ENCODE data around the gene TMC1. TPM values are rescaled to one million over a fixed set of nuclear protein-coding genes. Genes with fewer than 3 reads are reported as not detected.
"Not testable (repeated sequence)": the region's sequence is repeated elsewhere in the genome, so short reads cannot be mapped to it uniquely, and the experiment has no call there.

The TMC1 gene
- total RNA-seq, 2 donors from 2014 or later: 0.29 to 0.42 TPM

- peaks cover 18% of the 10 kb centered on the region for H3K4me1 ChIP-seq
- TF ChIP-seq CTCF (IDR thresholded peaks at IDR 0.05): no peak
Observed at GRCh38 chr9:72477930-72478518, 43.4 kb upstream of the TMC1 start.

DNA sequence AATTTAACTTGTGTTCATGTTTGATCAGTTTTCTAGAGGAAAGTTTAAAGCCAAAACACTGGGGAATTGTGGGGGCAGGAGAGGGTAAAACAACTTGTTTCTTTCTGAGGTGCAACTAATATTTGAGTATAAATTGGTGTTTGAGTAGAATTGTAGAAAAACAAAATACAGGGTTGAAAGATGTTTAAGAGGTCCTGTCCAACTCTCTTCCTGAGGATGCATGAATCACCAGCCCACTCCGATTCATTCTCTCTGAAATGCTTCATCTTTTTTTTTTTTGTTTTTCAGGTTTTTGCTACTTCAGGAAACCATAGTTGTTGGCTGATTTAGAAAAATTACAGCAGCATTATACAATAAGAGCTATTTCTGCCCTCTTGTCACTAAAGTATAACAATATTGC lies 42.4 kb upstream of the TMC1 start:
- H3K4me3 ChIP-seq: no peak overlapping the region
- peaks cover 11% of the 10 kb centered on the region for H3K4me1 ChIP-seq
- H3K27me3 ChIP-seq: no peaks in the 10 kb centered on the region
- peak overlapping the region; percentile 67 for H3K27ac ChIP-seq
- no peak for TF ChIP-seq CTCF (IDR thresholded peaks at IDR 0.05)
- H3K36me3 ChIP-seq: no peaks in the 10 kb centered on the region
- no peak for DNase-seq
- H3K9ac ChIP-seq (ENCODE audit: low read depth in 2 of 2, low read length in 2 of 2): no peak overlapping the region
- H3K9me3 ChIP-seq: no peaks in the 10 kb centered on the region
- intact Hi-C loops (cut with DNase I): loop anchor here (10.0 kb wide), 2 partner anchors 116 to 184 kb away; no protein-coding TSS in a partner anchor

More at GRCh38 chr9:72477930-72478518, 43.4 kb upstream of the TMC1 start:
- H3K27me3 ChIP-seq: no peaks in the 10 kb centered on the region
- intact Hi-C loops (cut with DNase I): loop anchor here (10.0 kb wide), 2 partner anchors 117 to 183 kb away; no protein-coding TSS in a partner anchor
- peak; percentile 64 for DNase-seq
- H3K9ac ChIP-seq (ENCODE audit: low read depth in 2 of 2, low read length in 2 of 2): no peak overlapping the region
- H3K27ac ChIP-seq: peak overlapping the region; percentile 67
- no peak overlapping the region for H3K4me3 ChIP-seq
- H3K36me3 ChIP-seq: no peaks in the 10 kb centered on the region
- no peaks in the 10 kb centered on the region for H3K9me3 ChIP-seq

DNA sequence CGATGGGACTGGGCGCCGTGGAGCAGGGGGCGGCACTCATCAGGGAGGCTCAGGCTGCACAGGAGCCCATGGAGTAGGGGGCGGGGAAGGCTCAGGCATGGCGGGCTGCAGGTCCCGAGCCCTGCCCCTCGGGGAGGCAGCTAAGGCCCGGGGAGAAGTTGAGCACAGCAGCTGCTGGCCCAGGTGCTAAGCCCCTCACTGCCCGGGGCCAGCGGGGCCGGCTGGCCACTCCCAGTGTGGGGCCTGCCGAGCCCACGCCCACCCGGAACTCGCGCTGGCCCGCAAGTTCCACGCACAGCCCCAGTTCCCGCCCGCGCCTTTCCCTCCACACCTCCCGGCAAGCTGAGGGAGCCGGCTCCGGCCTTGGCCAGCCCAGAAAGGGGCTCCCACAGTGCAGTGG lies 41.1 kb upstream of the TMC1 start:
- H3K27ac ChIP-seq; intact Hi-C loops (cut with DNase I); H3K4me3 ChIP-seq; DNase-seq; H3K27me3 ChIP-seq; H3K36me3 ChIP-seq; H3K9ac ChIP-seq (ENCODE audit: low read depth in 2 of 2, low read length in 2 of 2); H3K9me3 ChIP-seq: not testable (repeated sequence)
- H3K4me1 ChIP-seq: peaks cover 11% of the 10 kb centered on the region

GRCh38 chr9:72480921-72481320 lies 40.5 kb upstream of the TMC1 start:
- no peak for TF ChIP-seq CTCF (IDR thresholded peaks at IDR 0.05)
- H3K36me3 ChIP-seq: no peaks in the 10 kb centered on the region
- H3K9me3 ChIP-seq: no peaks in the 10 kb centered on the region
- no peak overlapping the region for H3K4me3 ChIP-seq
- H3K27me3 ChIP-seq: no peaks in the 10 kb centered on the region
- intact Hi-C loops (cut with DNase I): no loop called here
- no peak for DNase-seq
- no peak overlapping the region for H3K9ac ChIP-seq (ENCODE audit: low read depth in 2 of 2, low read length in 2 of 2)
- peaks cover 11% of the 10 kb centered on the region for H3K4me1 ChIP-seq
- H3K27ac ChIP-seq: no peak overlapping the region

DNA sequence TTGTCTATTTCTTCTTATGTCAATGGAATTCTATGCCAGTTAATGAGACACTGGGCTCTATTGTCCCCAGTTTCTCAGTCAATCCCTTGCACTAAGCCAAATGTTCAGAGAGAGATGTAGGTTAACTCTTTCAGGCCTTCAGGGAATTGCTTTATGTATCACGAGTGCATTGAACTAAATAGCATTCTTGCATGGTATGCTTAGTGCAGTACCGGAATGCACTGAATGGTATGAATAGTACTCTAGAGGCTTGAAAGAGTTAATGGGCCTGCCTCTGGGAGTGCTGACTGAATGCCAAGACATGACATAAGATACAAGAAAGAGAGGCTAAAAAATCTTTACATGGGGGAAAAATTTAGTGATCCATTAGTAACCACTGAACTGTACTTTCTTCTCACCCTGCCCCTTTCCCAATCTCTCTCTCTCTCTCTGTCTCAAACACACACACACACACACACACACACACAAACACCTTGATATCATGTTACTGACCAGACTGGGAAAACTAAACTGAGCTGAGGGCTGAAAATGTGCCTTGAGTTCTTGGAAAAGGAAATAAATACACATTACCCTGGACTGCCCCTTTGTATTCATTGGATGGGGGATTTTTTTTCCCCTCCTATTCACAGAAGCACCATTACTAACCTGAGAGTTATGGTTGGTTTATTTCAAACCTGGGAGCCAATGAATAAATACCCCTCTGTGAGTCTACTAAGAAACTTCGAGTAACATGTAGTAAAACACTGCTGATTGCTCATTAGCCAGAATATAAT lies 35.4 kb upstream of the TMC1 start:
- Histone ChIP-seq H3K27ac (no peak overlapping the region), H3K4me3 (no peak overlapping the region), H3K4me1 (no peaks in the 10 kb centered on the region), H3K36me3 (no peaks in the 10 kb centered on the region), H3K9ac (ENCODE audit: low read depth in 2 of 2, low read length in 2 of 2) (no peak overlapping the region), H3K27me3 (no peaks in the 10 kb centered on the region), H3K9me3 (no peaks in the 10 kb centered on the region)
- DNase-seq: no peak
- intact Hi-C loops (cut with DNase I): no loop called here
- no peak for TF ChIP-seq CTCF (IDR thresholded peaks at IDR 0.05)

DNA sequence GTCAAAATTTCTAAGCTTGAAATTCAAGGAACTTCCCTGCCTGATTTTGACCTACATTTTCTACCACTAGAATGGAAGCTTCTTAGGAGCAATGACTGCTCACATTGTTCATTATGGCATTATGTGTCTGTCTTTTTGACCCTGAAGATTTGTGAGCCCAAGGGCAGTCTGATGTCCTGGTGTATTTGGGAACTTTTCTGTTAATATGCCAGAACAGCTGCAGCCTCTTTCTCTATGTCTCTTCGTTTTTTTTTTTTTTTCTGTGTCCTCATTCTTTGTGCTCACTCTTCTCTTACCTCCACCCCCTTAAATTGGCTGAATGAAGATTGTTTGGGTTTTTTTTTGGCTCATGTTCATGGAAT lies 34.8 kb upstream of the TMC1 start:
- intact Hi-C loops (cut with DNase I): no loop called here
- no peak for DNase-seq
- TF ChIP-seq CTCF (IDR thresholded peaks at IDR 0.05): no peak
- H3K4me1 ChIP-seq: no peaks in the 10 kb centered on the region
- no peaks in the 10 kb centered on the region for H3K36me3 ChIP-seq
- no peaks in the 10 kb centered on the region for H3K27me3 ChIP-seq
- no peak overlapping the region for H3K9ac ChIP-seq (ENCODE audit: low read depth in 2 of 2, low read length in 2 of 2)
- H3K9me3 ChIP-seq: no peaks in the 10 kb centered on the region
- no peak overlapping the region for H3K27ac ChIP-seq
- H3K4me3 ChIP-seq: no peak overlapping the region

DNA sequence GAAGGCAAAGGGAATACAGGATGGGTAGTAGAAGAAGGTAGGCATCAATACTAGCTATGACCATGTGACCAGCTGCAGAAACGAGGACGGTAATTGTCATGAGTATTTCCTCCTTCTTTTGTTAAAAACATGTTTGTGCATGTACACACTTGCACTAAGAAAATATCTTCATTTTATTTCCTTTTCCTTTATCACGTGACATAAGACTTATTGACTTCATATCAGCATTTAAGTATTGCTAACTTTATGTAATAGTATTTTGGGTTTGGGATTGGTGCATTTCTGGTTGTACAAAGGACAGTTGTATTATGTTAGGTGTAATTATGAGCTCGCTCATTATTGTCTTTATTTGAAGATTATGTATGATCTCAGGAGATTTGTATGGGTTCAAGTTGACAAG lies 33.7 kb upstream of the TMC1 start:
- H3K27ac ChIP-seq; H3K4me3 ChIP-seq; H3K9ac ChIP-seq (ENCODE audit: low read depth in 2 of 2, low read length in 2 of 2); intact Hi-C loops (cut with DNase I); H3K36me3 ChIP-seq; H3K27me3 ChIP-seq; H3K4me1 ChIP-seq; DNase-seq; H3K9me3 ChIP-seq: not testable (repeated sequence)
